D721Med (cell line): ENCODE measurements around the gene POLQ.

Source experiments
- DNase-seq: peaks from one replicate; pipeline ENCODE4 v3.0.0; 2011; ENCODE audit warnings: low spot score; ENCODE audit not compliant: insufficient read length
- FAIRE-seq: peaks from 2 replicates; lab custom pipeline; 2011; peaks lifted over from hg19 to GRCh38; lab: Jason Lieb, UNC
- TF ChIP-seq, protein P1 (sequence below): IDR thresholded peaks from 2 replicates; pipeline ENCODE4 v1.5.1; 2012; ENCODE audit warnings: mild to moderate bottlenecking, control low read depth; ENCODE audit not compliant: insufficient read depth; ENCODE audit errors: missing control alignments

POLQ gene

DNA sequence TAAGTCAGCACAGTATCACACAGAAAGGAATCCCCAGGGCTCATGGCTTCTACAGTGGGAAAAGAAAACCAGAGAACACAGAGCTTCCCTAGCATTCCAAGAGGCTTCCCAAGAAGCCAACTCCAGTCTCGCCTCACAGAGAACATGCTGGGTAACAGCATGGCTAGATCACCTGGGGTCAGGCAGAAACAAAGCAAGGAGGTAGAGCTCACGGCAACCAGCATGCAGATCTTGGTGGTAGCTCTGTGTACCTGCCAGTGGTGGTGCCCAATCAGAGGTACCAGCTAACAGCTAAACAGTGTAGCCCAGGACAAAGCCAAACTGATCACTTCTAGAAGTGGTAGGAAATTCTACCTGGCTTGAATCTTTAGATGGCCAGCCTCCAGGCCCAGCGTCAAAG is 31.3 kb downstream of the POLQ start:
- FAIRE-seq (no peak), DNase-seq (no peak)
- TF ChIP-seq, protein P1, sequence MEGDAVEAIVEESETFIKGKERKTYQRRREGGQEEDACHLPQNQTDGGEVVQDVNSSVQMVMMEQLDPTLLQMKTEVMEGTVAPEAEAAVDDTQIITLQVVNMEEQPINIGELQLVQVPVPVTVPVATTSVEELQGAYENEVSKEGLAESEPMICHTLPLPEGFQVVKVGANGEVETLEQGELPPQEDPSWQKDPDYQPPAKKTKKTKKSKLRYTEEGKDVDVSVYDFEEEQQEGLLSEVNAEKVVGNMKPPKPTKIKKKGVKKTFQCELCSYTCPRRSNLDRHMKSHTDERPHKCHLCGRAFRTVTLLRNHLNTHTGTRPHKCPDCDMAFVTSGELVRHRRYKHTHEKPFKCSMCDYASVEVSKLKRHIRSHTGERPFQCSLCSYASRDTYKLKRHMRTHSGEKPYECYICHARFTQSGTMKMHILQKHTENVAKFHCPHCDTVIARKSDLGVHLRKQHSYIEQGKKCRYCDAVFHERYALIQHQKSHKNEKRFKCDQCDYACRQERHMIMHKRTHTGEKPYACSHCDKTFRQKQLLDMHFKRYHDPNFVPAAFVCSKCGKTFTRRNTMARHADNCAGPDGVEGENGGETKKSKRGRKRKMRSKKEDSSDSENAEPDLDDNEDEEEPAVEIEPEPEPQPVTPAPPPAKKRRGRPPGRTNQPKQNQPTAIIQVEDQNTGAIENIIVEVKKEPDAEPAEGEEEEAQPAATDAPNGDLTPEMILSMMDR, result no peak

DNA sequence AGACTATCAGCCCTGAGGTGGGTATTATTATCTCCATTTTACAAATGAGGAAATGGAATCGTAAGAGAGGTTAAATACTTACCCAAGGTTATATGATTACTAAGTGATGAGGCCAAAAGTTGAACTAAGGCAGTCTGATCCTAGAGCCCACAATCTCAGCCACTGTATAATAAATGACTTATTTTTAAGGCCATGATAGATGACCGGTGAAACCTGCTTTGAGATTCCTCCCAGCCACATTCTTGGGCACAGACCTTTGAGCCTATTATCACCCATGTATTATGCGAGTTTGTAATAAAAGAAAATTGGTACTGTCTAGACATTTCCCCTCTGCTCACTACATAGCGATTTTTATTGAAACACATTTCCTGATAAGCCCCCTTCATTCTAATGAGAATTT is 37.4 kb downstream of the POLQ start:
- DNase-seq (no peak), FAIRE-seq (no peak)
- TF ChIP-seq, protein P1, result no peak

DNA sequence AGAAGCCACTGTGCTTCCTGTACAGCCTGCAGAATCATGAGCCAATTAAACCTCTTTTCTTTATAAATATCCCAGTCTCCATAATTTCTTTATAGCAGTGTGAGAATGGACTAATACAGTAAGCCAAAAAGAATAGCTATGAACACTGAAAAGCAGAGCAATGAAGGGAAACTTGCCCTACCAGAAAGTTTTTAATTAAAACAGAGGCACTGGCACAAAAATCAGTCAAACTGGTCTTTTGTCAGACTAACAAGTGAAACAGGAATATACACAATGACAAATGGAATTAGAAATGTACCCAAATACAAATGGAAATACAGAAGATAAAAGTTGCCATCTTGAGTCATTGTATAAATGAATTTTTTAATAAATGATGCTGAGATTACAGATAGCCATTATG is 40.5 kb downstream of the POLQ start:
- DNase-seq (no peak), FAIRE-seq (no peak)
- TF ChIP-seq, protein P1, result no peak

DNA sequence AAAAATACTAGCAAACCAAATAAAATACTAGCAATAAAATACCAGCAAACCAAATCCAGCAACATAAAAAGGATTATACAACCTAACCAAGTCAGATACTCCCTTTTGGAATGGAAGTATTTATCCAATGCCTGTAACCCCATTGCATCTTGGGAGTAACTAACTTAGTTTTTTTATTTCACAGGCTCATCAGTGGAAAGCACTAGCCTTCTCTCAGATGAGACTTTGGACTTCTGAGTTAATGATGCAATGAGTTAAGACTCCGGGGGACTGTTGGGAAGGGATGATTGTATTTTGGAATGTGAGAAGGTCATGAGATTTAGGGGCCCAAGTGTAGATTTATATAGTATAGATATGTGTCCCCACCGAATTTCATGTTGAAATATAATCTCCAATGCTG is 41.2 kb downstream of the POLQ start:
- TF ChIP-seq, protein P1, result no peak
- DNase-seq (no peak), FAIRE-seq (no peak)

DNA sequence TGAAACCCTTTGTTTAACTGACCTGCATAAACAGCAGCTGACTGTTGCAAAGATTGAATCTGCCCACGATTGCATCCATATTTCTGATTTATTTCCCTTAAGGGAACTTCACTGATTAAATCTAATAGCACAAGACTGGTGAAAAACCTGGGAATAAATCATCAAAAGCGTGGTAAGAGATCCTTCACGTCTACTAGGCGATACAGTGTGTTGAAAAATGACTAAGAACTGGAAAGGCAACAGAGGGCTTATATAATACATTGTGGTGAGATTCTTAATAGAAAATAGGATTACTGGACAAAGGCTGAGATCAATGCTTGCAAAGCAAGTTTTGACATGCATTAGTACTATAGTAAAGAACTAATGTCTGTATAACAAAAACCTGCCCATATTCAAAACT is 49.0 kb downstream of the POLQ start:
- FAIRE-seq (no peak), DNase-seq (no peak)
- TF ChIP-seq, protein P1, result no peak

DNA sequence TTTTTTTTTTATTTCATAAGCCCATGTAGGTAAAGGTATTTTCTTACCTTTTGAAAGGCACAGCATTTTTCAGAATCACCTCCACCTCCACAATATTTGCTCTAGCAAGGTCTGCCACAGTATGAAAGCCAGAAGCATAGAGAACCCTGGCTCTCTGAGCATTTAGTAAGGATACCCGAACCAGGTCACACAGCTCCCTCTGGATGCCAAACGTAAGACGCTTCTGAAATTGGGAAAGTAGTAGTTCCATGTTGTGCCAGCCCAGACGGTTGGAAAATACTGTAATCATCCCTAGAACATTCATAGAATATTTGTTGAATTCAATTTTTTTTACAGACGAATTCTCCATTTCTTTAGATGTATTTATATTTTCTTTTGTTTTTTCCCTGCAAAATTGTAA is 52.4 kb downstream of the POLQ start:
- FAIRE-seq (no peak), DNase-seq (no peak)
- TF ChIP-seq, protein P1, result peak; percentile 0

DNA sequence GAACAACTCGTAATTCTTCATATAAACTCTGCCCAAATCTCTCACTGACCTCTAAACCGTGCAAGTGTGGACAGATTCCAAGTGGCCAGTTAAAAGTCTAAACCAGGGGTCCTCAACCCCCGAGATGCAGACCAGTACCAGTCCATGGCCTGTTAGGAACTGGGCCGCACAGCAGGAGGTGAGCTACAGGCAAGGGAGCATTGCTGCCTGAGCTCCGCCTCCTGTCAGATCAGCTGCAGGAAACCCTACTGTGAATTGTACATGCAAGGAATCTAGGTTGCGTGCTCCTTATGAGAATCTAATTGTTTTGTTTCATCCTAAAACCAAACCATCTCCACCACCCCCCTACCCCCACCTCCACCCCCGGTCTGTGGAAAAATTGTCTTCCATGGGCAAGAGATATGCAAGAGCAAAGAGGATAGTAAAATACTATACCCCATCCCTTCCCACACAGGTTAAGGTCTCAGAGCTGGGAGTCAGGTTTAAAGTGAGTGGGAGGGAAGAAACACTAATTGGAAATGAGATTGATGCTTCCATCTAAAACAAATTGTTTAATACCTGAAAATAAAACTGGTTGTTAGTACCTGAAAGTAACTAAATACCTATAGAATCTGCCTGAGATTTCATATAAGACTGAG is 54.0 kb downstream of the POLQ start:
- DNase-seq (no peak), FAIRE-seq (no peak)
- TF ChIP-seq, protein P1, result no peak
